AG08396 (cell line): ENCODE data around the gene WNT9B.
"Not testable (repeated sequence)": the region's sequence is repeated elsewhere in the genome, so short reads cannot be mapped to it uniquely, and the experiment has no call there.

Experiments
- DNase-seq: peaks from one replicate; pipeline ENCODE4 v3.0.0; 2012; ENCODE audit warnings: low spot score, mixed read lengths

The WNT9B gene

DNA sequence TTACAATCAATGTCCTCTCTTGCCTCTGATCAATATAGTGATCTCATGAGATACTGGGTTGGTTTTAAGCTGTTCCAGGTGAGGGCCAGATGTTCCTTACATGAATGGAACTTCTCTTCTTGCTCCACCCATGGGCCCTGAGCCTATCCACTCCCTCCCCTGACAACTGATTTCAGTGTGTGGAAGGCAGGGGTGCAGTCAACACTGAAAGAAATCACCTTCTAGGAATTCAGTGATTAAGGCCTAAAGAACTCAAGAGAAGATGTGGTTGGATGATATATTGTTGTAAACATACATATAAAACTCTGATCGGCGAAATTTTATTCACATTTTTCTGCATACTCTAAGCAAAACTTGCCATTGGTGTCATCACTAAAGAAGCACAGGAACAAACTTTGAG, 64.8 kb downstream of the WNT9B start:
- DNase-seq = no peak

DNA sequence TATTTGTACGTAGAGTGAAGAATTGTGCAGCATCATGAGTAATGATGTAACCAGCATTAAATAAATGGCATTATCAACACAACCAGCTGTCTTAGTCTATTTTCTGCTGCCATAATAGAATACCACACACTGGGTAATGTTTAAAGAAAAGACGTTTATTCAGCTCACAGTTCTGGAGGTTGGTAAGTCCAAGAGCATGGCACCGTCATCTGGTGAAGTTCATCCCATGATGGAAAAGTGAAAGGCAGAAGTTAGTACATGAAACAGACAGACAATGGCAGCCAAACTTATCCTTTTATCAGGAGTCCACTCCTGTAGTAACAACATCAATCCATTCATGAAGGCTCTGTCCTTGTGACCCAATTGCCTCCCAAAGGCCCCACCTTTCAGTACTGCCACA, 65.2 kb downstream of the WNT9B start:
- DNase-seq = no peak

DNA sequence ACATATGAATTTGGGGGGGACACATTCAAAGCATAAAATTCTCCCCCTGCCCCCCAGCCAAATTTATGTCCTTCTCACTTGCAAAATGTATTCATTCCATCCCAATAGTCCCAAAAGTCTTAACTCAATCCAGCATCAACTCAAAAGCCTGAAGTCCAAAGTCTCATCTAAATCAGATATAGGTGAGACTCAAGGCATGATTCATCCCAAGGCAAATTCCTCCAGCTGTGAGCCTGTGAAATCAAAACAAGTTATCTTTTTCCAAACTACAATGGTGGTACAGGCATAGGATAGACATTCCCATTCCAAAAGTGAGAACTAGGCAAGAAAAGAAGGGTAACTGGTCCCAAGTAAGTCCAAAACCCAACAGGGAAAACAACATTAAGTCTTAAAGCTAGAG, 65.7 kb downstream of the WNT9B start:
- no peak for DNase-seq

DNA sequence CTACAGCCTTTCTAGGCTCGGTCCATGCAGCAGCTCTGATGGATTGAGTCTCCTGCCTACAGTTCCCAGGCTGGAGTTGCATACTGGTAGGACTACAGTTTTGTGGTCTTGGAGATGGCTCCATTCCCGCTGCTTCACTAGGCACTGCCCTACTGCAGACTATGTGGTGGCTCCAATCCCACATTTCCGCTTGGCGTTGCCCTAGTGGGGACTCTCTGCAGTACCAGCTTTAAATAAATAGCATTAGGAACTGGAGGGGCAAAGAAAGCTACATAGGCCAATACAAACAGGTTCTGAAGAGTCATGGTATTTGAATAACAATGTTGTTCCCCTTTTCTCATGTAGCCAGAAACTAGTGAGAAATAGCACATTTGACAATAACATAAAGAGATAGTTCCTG, 66.1 kb downstream of the WNT9B start:
- DNase-seq = no peak

DNA sequence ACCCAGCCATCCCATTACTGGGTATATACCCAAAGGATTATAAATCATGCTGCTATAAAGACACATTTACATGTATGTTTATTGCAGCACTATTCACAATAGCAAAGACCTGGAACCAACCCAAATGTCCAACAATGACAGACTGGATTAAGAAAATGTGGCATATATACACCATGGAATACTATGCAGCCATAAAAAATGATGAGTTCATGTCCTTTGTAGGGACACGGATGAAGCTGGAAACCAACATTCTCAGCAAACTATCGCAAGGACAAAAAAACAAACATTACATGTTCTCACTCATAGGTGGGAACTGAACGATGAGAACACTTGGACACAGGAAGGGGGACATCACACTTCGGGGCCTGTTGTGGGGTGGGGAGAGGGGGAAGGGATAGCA, 70.6 kb downstream of the WNT9B start:
- not testable (repeated sequence) for DNase-seq

DNA sequence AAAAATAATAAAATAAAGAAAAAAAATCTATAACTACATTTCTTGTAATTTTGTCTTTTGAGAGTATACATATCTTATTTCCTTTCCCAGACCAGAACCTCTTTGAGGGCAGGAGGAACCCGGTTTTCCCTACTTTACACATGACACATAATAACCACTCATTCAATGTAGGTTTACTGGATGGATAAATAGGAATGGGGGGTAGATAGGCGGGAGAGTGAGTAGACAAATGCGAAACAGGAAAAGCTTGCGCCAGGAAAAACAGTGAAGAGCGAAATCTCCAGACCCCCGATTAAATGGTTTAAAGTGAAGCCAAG, 71.1 kb downstream of the WNT9B start:
- DNase-seq = no peak

DNA sequence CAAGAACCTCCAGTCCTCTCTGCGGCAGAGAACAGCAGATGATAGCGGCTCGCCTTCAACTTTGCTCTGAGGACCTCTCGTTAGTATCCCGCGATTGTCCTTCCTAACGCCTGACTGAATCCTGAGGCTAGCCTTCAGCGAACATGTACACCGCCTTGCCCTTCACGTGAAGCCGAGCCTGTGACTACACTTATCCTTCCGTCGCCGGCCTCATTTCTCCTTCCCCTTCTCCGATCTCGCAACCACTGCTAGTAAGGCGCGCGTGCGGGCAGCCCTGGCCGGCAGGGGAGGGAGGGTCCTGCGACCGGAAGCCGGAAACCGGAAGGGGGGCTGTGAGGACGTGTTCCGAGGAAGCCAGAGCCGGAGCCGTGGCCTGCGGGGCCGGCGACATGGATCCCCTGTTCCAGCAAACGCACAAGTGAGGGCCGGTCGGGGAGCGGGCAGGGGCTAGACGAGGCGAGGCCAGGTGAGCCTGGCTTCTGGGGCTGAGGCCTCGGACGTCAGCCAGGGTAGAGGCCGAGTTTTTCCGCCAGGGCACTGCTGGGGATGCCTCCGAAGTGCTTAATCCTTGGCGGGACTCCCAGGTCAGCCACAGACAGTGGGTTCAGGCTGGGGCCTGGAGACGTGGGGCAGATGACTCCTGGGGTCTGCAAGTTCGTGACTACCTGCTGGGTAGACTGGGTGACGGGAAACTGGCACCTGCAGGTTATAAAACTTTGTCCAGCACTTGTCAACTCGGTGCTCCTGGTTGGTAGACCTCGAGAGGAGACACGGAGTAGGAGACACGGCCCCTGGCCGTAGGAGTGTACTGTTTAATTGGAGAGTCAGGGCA, 71.6 kb downstream of the WNT9B start, which contains the start of gene GOSR2:
GOSR2 (plus strand) TSS at position 357 of the 832 bp plus-strand sequence; CDS start at position 390, 33 bp downstream.
- peak; percentile 95 for DNase-seq

DNA sequence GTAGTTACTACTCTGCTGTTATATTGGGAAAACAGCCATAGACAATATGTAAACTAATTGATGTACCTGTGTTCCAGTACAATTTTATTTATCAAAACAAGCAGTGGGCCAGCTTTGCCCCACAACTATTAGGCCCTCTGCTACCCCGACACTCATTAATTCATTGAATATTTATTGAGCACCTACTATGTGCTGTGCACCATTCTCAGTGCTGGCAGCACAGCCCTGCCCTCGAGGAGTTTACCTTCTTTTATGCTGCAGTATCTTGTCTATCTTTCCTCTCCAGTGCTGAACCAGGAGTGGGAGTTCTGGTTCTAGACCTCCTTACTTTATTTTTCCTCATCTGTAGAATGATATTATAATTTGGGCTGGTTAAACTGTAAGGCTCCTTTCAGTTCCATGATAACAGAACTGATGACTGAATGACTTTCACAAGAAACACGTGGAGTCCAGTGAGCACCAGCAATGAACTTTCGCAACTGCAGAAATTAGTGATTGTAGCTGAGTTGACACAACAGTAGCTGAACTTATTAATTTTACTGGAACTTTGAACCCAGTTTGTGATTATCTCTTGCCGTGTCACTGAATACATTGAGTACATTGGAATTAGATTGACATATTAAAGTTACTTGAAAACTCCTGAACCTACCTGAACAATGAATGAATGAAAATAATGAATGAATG, 73.9 kb downstream of the WNT9B start:
- DNase-seq = no peak

DNA sequence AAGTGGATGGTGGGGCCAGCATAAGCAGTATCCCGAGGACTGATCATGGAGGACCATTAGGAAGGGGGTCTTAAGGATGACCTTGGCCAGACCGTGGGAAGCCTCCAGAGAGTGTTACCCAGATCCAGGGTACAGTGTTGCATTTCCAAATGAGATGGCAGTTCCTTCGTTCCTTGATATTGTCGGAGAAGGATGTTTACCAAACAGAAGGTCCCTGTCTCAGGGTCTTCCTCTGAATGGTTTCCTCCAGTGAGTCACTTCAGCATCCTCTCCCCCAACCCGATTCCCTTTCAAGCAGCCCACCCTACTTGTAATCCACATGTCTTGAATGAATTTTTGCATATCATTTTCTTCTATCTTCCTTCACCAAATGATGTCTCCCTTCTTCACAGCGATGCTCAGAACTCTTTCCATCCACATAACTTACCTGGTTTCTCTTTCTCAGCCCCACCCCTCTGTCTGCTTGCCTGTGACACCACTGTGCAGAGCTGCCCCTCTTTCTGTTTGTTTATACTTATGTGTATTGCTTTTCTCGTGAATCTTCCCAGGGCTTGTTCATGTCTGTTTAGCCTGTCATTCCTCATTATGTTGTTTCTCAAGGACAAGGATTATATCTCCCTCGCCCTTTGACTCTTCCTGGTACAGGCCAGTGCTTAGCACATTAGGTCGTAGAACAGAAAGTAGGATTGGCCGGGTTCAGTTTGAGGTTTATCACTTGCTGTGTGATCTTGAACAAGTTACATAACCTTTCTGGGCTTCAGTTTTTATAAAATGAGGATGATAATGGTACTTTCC, 77.3 kb downstream of the WNT9B start:
- no peak for DNase-seq

DNA sequence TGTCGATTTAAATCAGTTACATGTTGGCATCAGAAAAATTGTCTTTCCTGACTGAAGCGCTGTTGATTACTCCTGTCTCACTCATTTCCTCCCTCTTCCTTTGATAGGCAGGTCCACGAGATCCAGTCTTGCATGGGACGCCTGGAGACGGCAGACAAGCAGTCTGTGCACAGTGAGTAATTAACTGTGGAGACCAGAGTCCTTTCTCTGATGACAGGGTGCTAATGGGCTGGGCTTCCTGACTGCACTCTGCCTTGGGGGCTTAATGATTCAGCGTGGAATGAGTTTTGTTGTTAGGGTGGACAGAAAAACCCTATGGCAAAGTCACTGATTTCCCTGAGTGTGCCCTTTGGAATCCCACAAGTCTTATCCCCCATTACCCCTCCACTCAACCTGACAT, 78.0 kb downstream of the WNT9B start:
- no peak for DNase-seq

DNA sequence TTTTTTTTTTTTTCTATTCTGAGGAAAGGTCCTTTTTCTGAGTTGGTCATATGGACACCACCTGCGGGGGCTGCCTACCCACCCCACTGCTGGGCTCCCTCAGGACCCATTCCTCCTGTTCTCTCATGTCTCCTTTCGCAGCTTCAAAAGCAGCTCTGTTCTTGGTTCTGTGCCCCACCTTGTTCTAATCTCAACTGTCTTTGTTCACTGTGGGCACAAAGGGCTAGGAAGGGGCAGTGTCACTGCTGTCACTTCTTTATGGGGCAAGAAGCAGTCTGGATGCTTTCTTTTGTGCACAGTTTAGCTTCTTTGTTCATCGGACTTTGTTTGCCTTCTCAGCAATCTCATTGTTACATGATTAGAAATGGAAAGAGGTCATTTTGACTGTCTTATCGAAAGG, 78.7 kb downstream of the WNT9B start:
- no peak for DNase-seq

DNA sequence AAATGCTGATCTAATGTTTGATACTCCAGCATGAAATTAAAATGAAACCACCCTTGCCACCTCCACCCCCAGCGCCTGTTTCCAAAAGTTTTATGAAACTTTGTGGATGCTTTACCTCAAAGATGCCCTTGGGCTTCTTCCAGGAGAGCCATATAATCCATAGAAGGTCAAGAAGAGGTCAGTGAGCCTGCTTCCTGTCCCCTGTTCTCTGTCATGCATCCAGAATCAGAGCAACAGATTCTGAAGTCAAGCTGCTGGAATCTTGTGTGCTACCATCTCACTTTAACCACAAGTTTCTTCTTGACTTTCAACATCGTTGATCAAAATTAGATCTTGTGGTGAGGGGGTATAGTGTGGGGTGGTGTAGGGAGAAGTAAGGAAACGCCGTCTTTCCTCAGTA, 80.2 kb downstream of the WNT9B start:
- DNase-seq = no peak

DNA sequence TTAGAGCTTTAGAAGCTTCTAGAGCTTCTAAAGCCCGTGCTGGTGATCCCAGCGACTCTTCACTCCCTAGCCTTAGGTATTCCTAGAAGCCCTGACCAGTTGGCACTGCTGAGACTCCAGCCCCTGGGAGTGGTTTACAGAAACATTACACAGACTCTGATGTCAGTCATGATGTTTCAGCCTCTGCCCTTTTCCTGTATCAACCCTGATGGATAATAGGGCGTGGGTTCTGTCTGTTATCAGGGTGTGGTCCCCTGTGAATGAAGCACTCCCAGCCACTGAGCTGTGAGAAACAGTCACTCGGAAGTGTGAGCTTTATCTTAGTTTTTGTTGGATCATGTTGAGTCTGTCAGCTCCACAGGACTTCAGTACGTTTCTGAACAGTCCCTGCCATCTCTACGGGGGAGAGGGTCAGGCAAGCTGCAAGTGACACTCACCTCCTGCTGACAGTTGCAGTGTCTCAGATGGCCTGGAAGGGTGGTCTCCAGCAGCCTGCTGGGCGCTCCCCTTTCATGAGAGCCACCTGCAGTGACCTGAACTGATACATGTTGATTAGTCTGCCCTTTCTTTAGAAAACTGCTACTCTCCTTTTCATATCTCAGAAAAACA, 84.4 kb downstream of the WNT9B start:
- DNase-seq = no peak
